Spleen (tissue), 11 donors: Measurements from ENCODE around the gene SH3BP5. TPM values are rescaled to one million over a fixed set of nuclear protein-coding genes. Genes with fewer than 3 reads are reported as not detected.

Experiments
- DNase-seq: peaks from one replicate; pipeline ENCODE4 v3.0.0-alpha.2; 2020
- H3K27ac ChIP-seq, 8 donors: fragments of 200-600 bp; sonication (generic) in 7 of 8; 1 replicate in 4 of 8; 2 replicates in 4 of 8; pipeline versions ENCODE4 v1.5.0 to v1.8.0; 2016 to 2021; ENCODE audit warnings: inconsistent platforms in 4 of 8, mild to moderate bottlenecking in 4 of 8, moderate library complexity in 1 of 8
- H3K27me3 ChIP-seq, 7 donors: fragments of 200-600 bp; sonication (generic) in 6 of 7; replicated peaks in 1 of 7; 1 replicate in 4 of 7; 2 replicates in 3 of 7; pipeline versions ENCODE4 v1.5.0 to v1.8.0; 2016 to 2021; ENCODE audit warnings: inconsistent platforms in 3 of 7, mild to moderate bottlenecking in 1 of 7
- H3K36me3 ChIP-seq, 6 donors: fragments of 200-600 bp; sonication (generic) in 5 of 6; 1 replicate in 4 of 6; 2 replicates in 2 of 6; pipeline versions ENCODE4 v1.5.0 to v1.8.0; 2016 to 2021; ENCODE audit warnings: inconsistent platforms in 2 of 6
- H3K4me1 ChIP-seq, 6 donors: fragments of 200-600 bp; sonication (generic) in 5 of 6; 1 replicate in 3 of 6; 2 replicates in 3 of 6; pipeline versions ENCODE4 v1.5.0 to v1.8.0; 2016 to 2021; ENCODE audit warnings: inconsistent platforms in 3 of 6
- H3K4me3 ChIP-seq, 8 donors: fragments of 200-600 bp; sonication (generic) in 7 of 8; 1 replicate in 4 of 8; 2 replicates in 4 of 8; pipeline versions ENCODE4 v1.5.0 to v1.8.0; 2016 to 2021; ENCODE audit warnings: inconsistent platforms in 4 of 8, mild to moderate bottlenecking in 4 of 8, moderate library complexity in 2 of 8
- H3K9me3 ChIP-seq, 8 donors: fragments of 200-600 bp; sonication (generic) in 7 of 8; 1 replicate in 4 of 8; 2 replicates in 4 of 8; pipeline versions ENCODE4 v1.5.0 to v1.8.0; 2016 to 2021; ENCODE audit warnings: inconsistent platforms in 4 of 8
- POLR2A ChIP-seq, 3 donors: fragments of 450-650 bp; IDR thresholded peaks; one replicate each; pipeline ENCODE4 v1.5.1; 2017; ENCODE audit warnings: antibody characterized with exemption in 3 of 3, mild to moderate bottlenecking in 1 of 3
- POLR2AphosphoS5 ChIP-seq, 3 donors: sonication (generic); formaldehyde crosslinking; IDR thresholded peaks; one replicate each; pipeline ENCODE4 v1.5.1; 2017; ENCODE audit warnings: antibody characterized with exemption in 3 of 3
- WGBS, 5 donors: extraction: QIAGEN DNeasy Blood & Tissue Kit in 3 of 5; methylation state at CpG; one replicate each; pipeline versions ENCODE4 v1.1.5 to v1.1.7; 2013 to 2018; 5-methylcytosine and 5-hydroxymethylcytosine counted together
- intact Hi-C: fragments of 100-400 bp; cut with DNase I; formaldehyde crosslinking; loops from one replicate; pipeline ENCODE4 v1.15.0; 2023; ENCODE audit warnings: low total_unique reads
- polyA plus RNA-seq, 3 donors: library from polyadenylated mRNA; stranded (reverse); fragments of 200-250 nt; gene quantifications; one replicate each; pipeline ENCODE4 v1.2.1, GENCODE V29; 2013
- total RNA-seq, 7 donors: library from RNA; depleted of rRNA in 3 of 7; stranded (reverse); fragments of >200 nt in 3 of 7; fragmentation: NEBNext Ultra II Directional in 4 of 7; extraction: Animal tissue kit (Norgen Biotek cat#: 25700) in 4 of 7; gene quantifications; one replicate each; pipeline versions ENCODE4 v1.1.0 to v1.2.1, GENCODE V29; 2016 to 2021
- TF ChIP-seq, protein P1 (sequence below), 11 experiments: fragments of 200-600 bp in 7 of 11; fragments of 450-650 bp in 4 of 11; sonication (generic) in 4 of 11; IDR thresholded peaks in 8 of 11; conservative IDR thresholded peaks in 3 of 11; 1 replicate in 7 of 11; 2 replicates in 4 of 11; pipeline versions ENCODE4 v1.4.0 to v1.8.0; 2016 to 2021; ENCODE audit warnings: antibody characterized with exemption in 11 of 11, inconsistent platforms in 4 of 11, mild to moderate bottlenecking in 1 of 11
- donor health status: healthy with polysubstance abuse.
- donor health status: DM: no; HTN: no; CAD: no; lungs with moderate emphysema.
- donor health status: DM: no; HTN: no; CAD: no.
- donor health status: Bipolar disorder and iron deficiency.
- donor health status: healthy.
- donor health status: DM: no; HTN: no; CAD: no.
- donor health status: DM: yes; HTN: yes; CAD: no.

Gene SH3BP5
- total and polyA plus RNA-seq, 10 donors, result 36.4 to 75.0 (median 53.7) TPM

DNA sequence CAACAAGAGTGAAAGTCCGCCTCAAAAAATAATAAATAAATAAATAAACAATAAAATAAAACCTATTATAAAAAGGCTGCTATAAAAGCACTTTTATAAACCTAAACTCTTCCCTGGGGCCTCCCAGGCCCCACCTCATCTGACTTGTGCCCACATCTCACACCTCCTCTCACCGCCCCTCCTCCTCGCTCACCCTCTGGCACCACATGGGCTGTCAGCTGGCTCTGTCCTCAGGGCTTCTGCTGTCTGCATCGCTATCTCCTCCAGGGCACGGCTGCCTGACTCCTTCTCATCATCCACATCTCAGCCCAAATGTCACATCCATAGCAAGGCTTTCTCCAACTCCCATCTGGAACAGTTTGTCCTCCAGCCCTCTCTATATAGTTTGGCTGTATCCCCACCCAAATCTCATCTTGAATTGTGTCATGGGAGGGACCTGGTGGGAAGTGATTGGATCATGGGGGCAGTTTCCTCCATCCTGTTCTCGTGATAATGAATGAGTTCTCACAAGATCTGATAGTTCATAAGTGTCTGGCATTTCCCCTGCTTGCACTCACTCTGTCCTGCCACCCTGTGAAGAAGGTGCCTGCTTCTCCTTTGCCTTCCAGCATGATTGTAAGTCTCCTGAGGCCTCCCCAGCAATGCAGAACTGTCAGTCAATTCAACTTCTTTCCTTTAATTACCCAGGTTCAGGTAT lies 8.8 kb upstream of the SH3BP5 start:
- Histone ChIP-seq H3K9me3 (peaks cover 0 to 5% (median 0%) of the 10 kb centered on the region in 8 donors), H3K27me3 (no peaks in the 10 kb centered on the region), H3K27ac (peak overlapping the region in 3 of 8 donors; percentile 2 to 45 (median 40)), H3K4me1 (peaks cover 21 to 79% (median 44%) of the 10 kb centered on the region in 6 donors), H3K36me3 (no peaks in the 10 kb centered on the region), H3K4me3 (no peak overlapping the region)
- peak in 1 of 3 donors; percentile 51 for TF ChIP-seq POLR2AphosphoS5 (IDR thresholded peaks at IDR 0.05)
- TF ChIP-seq POLR2A (IDR thresholded peaks at IDR 0.05), result no peak
- TF ChIP-seq, protein P1, sequence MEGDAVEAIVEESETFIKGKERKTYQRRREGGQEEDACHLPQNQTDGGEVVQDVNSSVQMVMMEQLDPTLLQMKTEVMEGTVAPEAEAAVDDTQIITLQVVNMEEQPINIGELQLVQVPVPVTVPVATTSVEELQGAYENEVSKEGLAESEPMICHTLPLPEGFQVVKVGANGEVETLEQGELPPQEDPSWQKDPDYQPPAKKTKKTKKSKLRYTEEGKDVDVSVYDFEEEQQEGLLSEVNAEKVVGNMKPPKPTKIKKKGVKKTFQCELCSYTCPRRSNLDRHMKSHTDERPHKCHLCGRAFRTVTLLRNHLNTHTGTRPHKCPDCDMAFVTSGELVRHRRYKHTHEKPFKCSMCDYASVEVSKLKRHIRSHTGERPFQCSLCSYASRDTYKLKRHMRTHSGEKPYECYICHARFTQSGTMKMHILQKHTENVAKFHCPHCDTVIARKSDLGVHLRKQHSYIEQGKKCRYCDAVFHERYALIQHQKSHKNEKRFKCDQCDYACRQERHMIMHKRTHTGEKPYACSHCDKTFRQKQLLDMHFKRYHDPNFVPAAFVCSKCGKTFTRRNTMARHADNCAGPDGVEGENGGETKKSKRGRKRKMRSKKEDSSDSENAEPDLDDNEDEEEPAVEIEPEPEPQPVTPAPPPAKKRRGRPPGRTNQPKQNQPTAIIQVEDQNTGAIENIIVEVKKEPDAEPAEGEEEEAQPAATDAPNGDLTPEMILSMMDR (IDR thresholded peaks at IDR 0.05 in 8 of 11, conservative IDR thresholded peaks at IDR 0.05 in 3 of 11), result no peak
- no peak for DNase-seq
- WGBS, 5 donors, result 75 to 84% (median 79%) methylated on average over 6 of the region's 6 CpGs
- intact Hi-C loops, result no loop called here

DNA sequence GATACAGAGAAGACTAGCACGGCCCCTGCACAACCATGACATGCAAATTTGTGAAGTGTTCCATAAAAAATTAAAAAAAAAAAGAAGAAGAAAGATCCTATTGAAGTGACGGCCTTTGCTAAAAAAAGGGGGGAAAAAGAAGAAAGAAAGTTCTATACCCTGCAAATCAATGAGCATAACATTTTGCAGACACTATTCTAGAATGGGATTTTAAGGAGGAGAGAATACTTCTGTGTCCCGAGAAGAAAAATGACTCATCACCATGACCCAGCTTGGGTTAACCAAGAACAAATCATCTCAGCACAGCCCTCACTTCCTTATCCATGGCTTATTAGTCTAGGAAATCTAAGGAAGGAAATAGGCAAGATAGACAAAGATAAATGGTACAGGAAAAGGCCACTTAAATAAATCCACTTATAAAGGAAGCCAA lies 7.4 kb upstream of the SH3BP5 start:
- 24 to 33% (median 29%) methylated on average over 3 of the region's 3 CpGs for WGBS, 5 donors
- peaks cover 0 to 5% (median 0%) of the 10 kb centered on the region in 8 donors for H3K9me3 ChIP-seq
- peak overlapping the region in 1 of 8 donors; percentile 31 for H3K27ac ChIP-seq
- DNase-seq, result no peak
- peaks cover 21 to 65% (median 33%) of the 10 kb centered on the region in 6 donors for H3K4me1 ChIP-seq
- intact Hi-C loops, result loop anchor here (10.0 kb wide), 1 partner anchor 65 kb away; no protein-coding TSS in a partner anchor
- TF ChIP-seq POLR2A (IDR thresholded peaks at IDR 0.05) (no peak), POLR2AphosphoS5 (IDR thresholded peaks at IDR 0.05) (no peak)
- H3K27me3 ChIP-seq, result no peaks in the 10 kb centered on the region
- H3K4me3 ChIP-seq, result no peak overlapping the region
- H3K36me3 ChIP-seq, result no peaks in the 10 kb centered on the region

DNA sequence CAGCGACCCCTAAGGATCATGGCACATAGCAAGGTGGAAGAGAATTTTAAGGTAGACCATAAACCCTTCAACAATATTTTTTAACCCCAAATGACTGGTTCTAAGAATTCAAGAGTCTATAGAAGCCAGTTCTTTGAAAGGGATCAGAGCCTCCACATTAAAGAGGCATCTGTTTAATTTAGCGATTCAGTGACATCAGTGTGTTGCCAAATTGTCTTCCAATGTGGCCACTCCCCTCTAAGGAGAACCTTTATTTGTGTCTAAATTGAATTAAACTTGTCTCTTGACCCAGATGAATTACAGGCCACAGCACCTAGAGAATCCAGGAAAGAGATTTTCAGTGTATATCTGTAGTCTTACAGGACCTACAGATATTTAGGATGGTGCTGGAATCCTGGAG lies 6.6 kb upstream of the SH3BP5 start:
- DNase-seq, result no peak
- peaks cover 0 to 5% (median 0%) of the 10 kb centered on the region in 8 donors for H3K9me3 ChIP-seq
- no peaks in the 10 kb centered on the region for H3K27me3 ChIP-seq
- peak overlapping the region in 2 of 8 donors; percentile 3 to 31 for H3K27ac ChIP-seq
- no peaks in the 10 kb centered on the region for H3K36me3 ChIP-seq
- 92 to 94% (median 92%) methylated on average over 2 of the region's 2 CpGs for WGBS, 5 donors
- H3K4me1 ChIP-seq, result peaks cover 21 to 57% (median 30%) of the 10 kb centered on the region in 6 donors
- intact Hi-C loops, result loop anchor here (10.0 kb wide), 1 partner anchor 64 kb away; no protein-coding TSS in a partner anchor
- no peak for TF ChIP-seq POLR2AphosphoS5 (IDR thresholded peaks at IDR 0.05)
- no peak for TF ChIP-seq POLR2A (IDR thresholded peaks at IDR 0.05)
- no peak overlapping the region for H3K4me3 ChIP-seq

DNA sequence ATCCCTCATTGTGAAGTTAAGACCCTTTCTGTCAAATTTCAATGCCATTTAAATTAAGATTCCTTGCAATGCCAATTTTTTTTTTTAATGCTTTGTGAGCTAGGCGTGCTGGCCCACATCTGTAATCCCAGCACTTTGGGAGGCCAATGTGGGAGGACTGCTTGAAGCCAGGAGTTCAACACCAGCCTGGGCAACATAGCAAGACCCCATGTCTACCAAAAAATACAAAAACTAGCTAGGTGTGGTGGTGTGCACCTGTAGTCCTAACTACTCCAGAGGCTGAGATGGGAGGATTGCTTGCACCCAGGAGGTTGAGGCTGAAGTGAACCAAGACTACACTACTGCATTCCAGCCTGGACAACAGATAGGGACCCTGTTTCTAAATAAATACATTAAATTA lies 5.6 kb upstream of the SH3BP5 start:
- DNase-seq, result no peak
- WGBS, 5 donors, result 84 to 100% (median 94%) methylated on average over 1 of the region's 1 CpG
- TF ChIP-seq POLR2AphosphoS5 (IDR thresholded peaks at IDR 0.05) (no peak), POLR2A (IDR thresholded peaks at IDR 0.05) (no peak)
- TF ChIP-seq, protein P1 (IDR thresholded peaks at IDR 0.05 in 8 of 11, conservative IDR thresholded peaks at IDR 0.05 in 3 of 11), result no peak
- no peak overlapping the region for H3K27ac ChIP-seq
- H3K9me3 ChIP-seq, result no peaks in the 10 kb centered on the region
- peaks cover 23 to 58% (median 36%) of the 10 kb centered on the region in 6 donors for H3K4me1 ChIP-seq
- H3K36me3 ChIP-seq, result no peaks in the 10 kb centered on the region
- H3K4me3 ChIP-seq, result no peak overlapping the region
- no peaks in the 10 kb centered on the region for H3K27me3 ChIP-seq
- intact Hi-C loops, result loop anchor here (10.0 kb wide), 1 partner anchor 63 kb away; no protein-coding TSS in a partner anchor

DNA sequence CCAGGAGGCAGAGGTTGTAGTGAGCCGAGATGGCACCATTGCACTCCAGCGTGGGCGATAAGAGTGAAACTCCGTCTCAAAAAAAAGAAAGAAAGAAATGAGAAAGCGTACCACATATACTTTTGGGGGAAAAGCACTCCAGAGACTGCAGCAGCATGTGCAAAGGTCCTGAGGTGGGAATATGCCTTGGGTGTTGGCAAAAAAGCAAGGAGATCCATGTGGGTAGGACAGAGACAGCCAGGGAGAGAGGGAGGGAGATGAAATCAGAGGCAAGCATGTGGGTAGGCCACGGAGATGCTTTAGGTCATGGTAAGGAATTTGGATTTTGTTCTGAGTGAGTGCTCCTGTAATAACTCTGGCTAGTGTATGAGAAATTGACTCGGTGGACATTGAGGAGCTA lies 3.7 kb upstream of the SH3BP5 start:
- 80 to 95% (median 92%) methylated on average over 7 of the region's 7 CpGs for WGBS, 5 donors
- no peak for DNase-seq
- no peak overlapping the region for H3K4me3 ChIP-seq
- no peaks in the 10 kb centered on the region for H3K9me3 ChIP-seq
- H3K27me3 ChIP-seq, result peaks cover 0 to 5% (median 0%) of the 10 kb centered on the region in 7 donors
- H3K36me3 ChIP-seq, result no peaks in the 10 kb centered on the region
- TF ChIP-seq, protein P1 (IDR thresholded peaks at IDR 0.05 in 8 of 11, conservative IDR thresholded peaks at IDR 0.05 in 3 of 11), result no peak
- TF ChIP-seq POLR2AphosphoS5 (IDR thresholded peaks at IDR 0.05) (no peak), POLR2A (IDR thresholded peaks at IDR 0.05) (no peak)
- H3K27ac ChIP-seq, result no peak overlapping the region
- intact Hi-C loops, result loop anchor here (10.0 kb wide), 1 partner anchor 61 kb away; no protein-coding TSS in a partner anchor
- H3K4me1 ChIP-seq, result peaks cover 27 to 57% (median 44%) of the 10 kb centered on the region in 6 donors
